ENCODE data around the gene EYA4.

EYA4 gene

GRCh38 chr6:133340557-133340956 lies 99.4 kb downstream of the EYA4 start:
- no peak overlapping the region for H3K4me3 ChIP-seq (ENCODE audit: low read depth, low read length)
- TF ChIP-seq CTCF (IDR thresholded peaks at IDR 0.05; ENCODE audit: low read depth, low read length), result no peak

- H3K4me3 ChIP-seq (ENCODE audit: low read depth, low read length), result no peak overlapping the region
- TF ChIP-seq CTCF (IDR thresholded peaks at IDR 0.05; ENCODE audit: low read depth, low read length), result no peak
Measured at GRCh38 chr6:133341607-133342158, 100.5 kb downstream of the EYA4 start.

GRCh38 chr6:133343220-133343619 lies 102.1 kb downstream of the EYA4 start:
- TF ChIP-seq CTCF (IDR thresholded peaks at IDR 0.05; ENCODE audit: low read depth, low read length), result no peak
- no peak overlapping the region for H3K4me3 ChIP-seq (ENCODE audit: low read depth, low read length)

GRCh38 chr6:133348846-133349245 lies 107.7 kb downstream of the EYA4 start:
- H3K4me3 ChIP-seq (ENCODE audit: low read depth, low read length), result no peak overlapping the region
- TF ChIP-seq CTCF (IDR thresholded peaks at IDR 0.05; ENCODE audit: low read depth, low read length), result no peak

- no peak overlapping the region for H3K4me3 ChIP-seq (ENCODE audit: low read depth, low read length)
- TF ChIP-seq CTCF (IDR thresholded peaks at IDR 0.05; ENCODE audit: low read depth, low read length), result no peak
Measured at GRCh38 chr6:133350928-133351327, 109.8 kb downstream of the EYA4 start.

GRCh38 chr6:133352046-133352445 lies 110.9 kb downstream of the EYA4 start:
- no peak for TF ChIP-seq CTCF (IDR thresholded peaks at IDR 0.05; ENCODE audit: low read depth, low read length)
- H3K4me3 ChIP-seq (ENCODE audit: low read depth, low read length), result no peak overlapping the region

- no peak for TF ChIP-seq CTCF (IDR thresholded peaks at IDR 0.05; ENCODE audit: low read depth, low read length)
- H3K4me3 ChIP-seq (ENCODE audit: low read depth, low read length), result no peak overlapping the region
Measured at GRCh38 chr6:133353061-133353460, 111.9 kb downstream of the EYA4 start.

Data from WI38 (cell line).